CD14-positive monocyte (primary cell): ENCODE measurements around the gene ZNF423. TPM values are rescaled to one million over a fixed set of nuclear protein-coding genes. Genes with fewer than 3 reads are reported as not detected.

Experiments used
- DNase-seq, 3 donors: peaks; one replicate each; pipeline ENCODE4 v3.0.0-alpha.2; 2011 to 2022
- H2AFZ ChIP-seq: 2 replicates; pipeline ENCODE4 v1.6.0; 2012; ENCODE audit warnings: mild to moderate bottlenecking, low read depth, low read length, inconsistent platforms; ENCODE audit not compliant: insufficient read depth, poor library complexity, severe bottlenecking
- H3K27ac ChIP-seq, 2 donors: 1 replicate in 1 of 2; 2 replicates in 1 of 2; pipeline ENCODE4 v1.5.1; 2012 to 2013; ENCODE audit warnings: low read length in 2 of 2, control low read depth in 1 of 2, inconsistent platforms in 1 of 2, low read depth in 1 of 2, mild to moderate bottlenecking in 1 of 2
- H3K27me3 ChIP-seq, 2 donors: one replicate each; pipeline versions ENCODE4 v1.6.0 to v1.6.1; 2011 to 2013; ENCODE audit warnings: low read length in 2 of 2; ENCODE audit not compliant: control insufficient read depth in 2 of 2, insufficient read depth in 2 of 2
- H3K36me3 ChIP-seq, 2 donors: replicated peaks in 1 of 2; 1 replicate in 1 of 2; 2 replicates in 1 of 2; pipeline versions ENCODE4 v1.5.1 to v1.6.1; 2012 to 2013; ENCODE audit warnings: low read length in 2 of 2, control low read depth in 1 of 2, inconsistent platforms in 1 of 2, mild to moderate bottlenecking in 1 of 2; ENCODE audit not compliant: insufficient read depth in 2 of 2, control insufficient read depth in 1 of 2
- H3K4me1 ChIP-seq, 2 donors: 1 replicate in 1 of 2; 2 replicates in 1 of 2; pipeline versions ENCODE4 v1.5.1 to v1.6.1; 2012 to 2013; ENCODE audit warnings: low read length in 2 of 2, control low read depth in 1 of 2, inconsistent platforms in 1 of 2, mild to moderate bottlenecking in 1 of 2, moderate library complexity in 1 of 2; ENCODE audit not compliant: insufficient read depth in 2 of 2, control insufficient read depth in 1 of 2
- H3K4me2 ChIP-seq: replicated peaks from 2 replicates; pipeline ENCODE3; 2012; ENCODE audit warnings: low read length, moderate library complexity, mild to moderate bottlenecking; ENCODE audit not compliant: poor library complexity, severe bottlenecking; ENCODE audit errors: extremely low read depth
- H3K4me3 ChIP-seq, 3 experiments: fragments of 200-600 bp in 1 of 3; sonication (generic) in 1 of 3; replicated peaks in 1 of 3; 1 replicate in 2 of 3; 2 replicates in 1 of 3; pipeline ENCODE4 v1.5.1; 2011 to 2013; ENCODE audit warnings: low read length in 3 of 3, mild to moderate bottlenecking in 3 of 3, control low read depth in 2 of 3, low read depth in 2 of 3, inconsistent platforms in 1 of 3, moderate library complexity in 1 of 3
- H3K79me2 ChIP-seq: 2 replicates; pipeline ENCODE4 v1.6.0; 2012; ENCODE audit warnings: mild to moderate bottlenecking, control low read depth, inconsistent platforms, low read length, moderate library complexity; ENCODE audit not compliant: insufficient read depth
- H3K9ac ChIP-seq: 2 replicates; pipeline ENCODE4 v1.6.0; 2017; ENCODE audit warnings: low read length, mild to moderate bottlenecking; ENCODE audit not compliant: insufficient read depth, poor library complexity, severe bottlenecking
- H3K9me3 ChIP-seq, 2 donors: replicated peaks in 1 of 2; 1 replicate in 1 of 2; 2 replicates in 1 of 2; pipeline versions ENCODE4 v1.5.1 to v1.6.1; 2012 to 2013; ENCODE audit warnings: low read length in 2 of 2, control low read depth in 1 of 2; ENCODE audit not compliant: control insufficient read depth in 1 of 2, insufficient read depth in 1 of 2
- H4K20me1 ChIP-seq: 2 replicates; pipeline ENCODE4 v1.6.0; 2012; ENCODE audit warnings: mild to moderate bottlenecking, low read length, control low read depth, moderate library complexity; ENCODE audit not compliant: insufficient read depth
- H3K27ac Mint-ChIP-seq, 7 donors: one replicate each; pipeline ENCODE4 v1.8.0; 2020; ENCODE audit warnings: mild to moderate bottlenecking in 7 of 7, mixed read lengths in 7 of 7, moderate library complexity in 6 of 7, inconsistent platforms in 2 of 7
- H3K27me3 Mint-ChIP-seq, 3 donors: one replicate each; pipeline ENCODE4 v1.8.0; 2021 to 2022; ENCODE audit warnings: low read depth in 3 of 3, mild to moderate bottlenecking in 3 of 3, mixed read lengths in 3 of 3, moderate library complexity in 3 of 3, inconsistent platforms in 1 of 3
- H3K36me3 Mint-ChIP-seq, 2 donors: one replicate each; pipeline ENCODE4 v1.8.0; 2020; ENCODE audit warnings: mixed read lengths in 2 of 2, inconsistent platforms in 1 of 2, mild to moderate bottlenecking in 1 of 2
- H3K4me1 Mint-ChIP-seq: one replicate; pipeline ENCODE4 v1.8.0; 2020; ENCODE audit warnings: mild to moderate bottlenecking, mixed read lengths
- H3K4me3 Mint-ChIP-seq, 2 donors: one replicate each; pipeline ENCODE4 v1.8.0; 2020; ENCODE audit warnings: mild to moderate bottlenecking in 2 of 2, mixed read lengths in 2 of 2, moderate library complexity in 1 of 2
- H3K9me3 Mint-ChIP-seq, 7 donors: one replicate each; pipeline ENCODE4 v1.8.0; 2020 to 2022; ENCODE audit warnings: mixed read lengths in 7 of 7, mild to moderate bottlenecking in 6 of 7, moderate library complexity in 6 of 7, inconsistent platforms in 2 of 7
- WGBS: methylation state at CpG from one replicate; pipeline ENCODE4 v1.1.5; 2013; ENCODE audit warnings: missing lambda C conversion rate; ENCODE audit not compliant: insufficient coverage; 5-methylcytosine and 5-hydroxymethylcytosine counted together
- intact Hi-C, 2 donors: fragments of 100-400 bp; cut with micrococcal nuclease; formaldehyde crosslinking; loops; one replicate each; pipeline versions ENCODE4 v1.15.0 to v1.15.1; 2023
- polyA plus RNA-seq, 3 donors: library from polyadenylated mRNA; depleted of rRNA in 1 of 3; unstranded in 2 of 3; stranded (reverse) in 1 of 3; fragments of 300-500 nt in 2 of 3; fragments of >200 nt in 1 of 3; fragmentation: Illumina TruSeq in 2 of 3; gene quantifications; 1 replicate in 2 of 3; 2 replicates in 1 of 3; pipeline ENCODE4 v1.2.3, GENCODE V29; 2012 to 2021
- TF ChIP-seq, protein P1 (sequence below): fragments of 200-600 bp; IDR thresholded peaks from one replicate; pipeline ENCODE4 v1.8.0; 2022; ENCODE audit warnings: antibody characterized with exemption, mild to moderate bottlenecking

The ZNF423 gene
- polyA plus RNA-seq, 3 donors: not detected

DNA sequence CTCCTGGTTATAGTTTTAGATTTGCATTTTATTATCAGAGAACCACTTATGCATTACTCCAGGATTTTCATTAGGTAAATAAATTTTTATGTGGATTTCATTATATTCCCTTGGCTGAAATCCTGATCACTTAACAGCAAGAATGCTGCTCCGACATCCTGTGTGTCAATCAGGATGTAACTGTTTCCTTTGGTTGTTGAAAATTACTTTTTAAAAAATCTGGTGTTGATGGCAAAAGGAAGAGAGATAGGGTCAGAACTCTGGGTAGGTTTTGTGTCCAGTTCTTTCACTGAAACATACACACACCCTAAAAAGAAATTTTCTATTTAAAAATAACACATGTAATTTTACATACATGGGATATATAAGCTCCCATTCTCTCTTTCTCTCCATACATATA lies 30.9 kb downstream of the ZNF423 start:
- Mint-ChIP-seq H3K9me3 (no peaks in the 10 kb centered on the region), H3K27me3 (peaks cover 2 to 9% (median 3%) of the 10 kb centered on the region in 3 donors), H3K4me3 (no peak overlapping the region), H3K36me3 (no peaks in the 10 kb centered on the region), H3K4me1 (no peaks in the 10 kb centered on the region), H3K27ac (no peak overlapping the region)
- TF ChIP-seq, protein P1, sequence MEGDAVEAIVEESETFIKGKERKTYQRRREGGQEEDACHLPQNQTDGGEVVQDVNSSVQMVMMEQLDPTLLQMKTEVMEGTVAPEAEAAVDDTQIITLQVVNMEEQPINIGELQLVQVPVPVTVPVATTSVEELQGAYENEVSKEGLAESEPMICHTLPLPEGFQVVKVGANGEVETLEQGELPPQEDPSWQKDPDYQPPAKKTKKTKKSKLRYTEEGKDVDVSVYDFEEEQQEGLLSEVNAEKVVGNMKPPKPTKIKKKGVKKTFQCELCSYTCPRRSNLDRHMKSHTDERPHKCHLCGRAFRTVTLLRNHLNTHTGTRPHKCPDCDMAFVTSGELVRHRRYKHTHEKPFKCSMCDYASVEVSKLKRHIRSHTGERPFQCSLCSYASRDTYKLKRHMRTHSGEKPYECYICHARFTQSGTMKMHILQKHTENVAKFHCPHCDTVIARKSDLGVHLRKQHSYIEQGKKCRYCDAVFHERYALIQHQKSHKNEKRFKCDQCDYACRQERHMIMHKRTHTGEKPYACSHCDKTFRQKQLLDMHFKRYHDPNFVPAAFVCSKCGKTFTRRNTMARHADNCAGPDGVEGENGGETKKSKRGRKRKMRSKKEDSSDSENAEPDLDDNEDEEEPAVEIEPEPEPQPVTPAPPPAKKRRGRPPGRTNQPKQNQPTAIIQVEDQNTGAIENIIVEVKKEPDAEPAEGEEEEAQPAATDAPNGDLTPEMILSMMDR: no peak
- Histone ChIP-seq H3K36me3 (no peaks in the 10 kb centered on the region), H3K4me3 (no peak overlapping the region), H3K27ac (no peak overlapping the region), H3K9me3 (no peaks in the 10 kb centered on the region), H3K79me2 (no peaks in the 10 kb centered on the region), H3K4me2 (no peak overlapping the region), H3K4me1 (no peaks in the 10 kb centered on the region), H4K20me1 (no peaks in the 10 kb centered on the region), H3K9ac (no peak overlapping the region), H2AFZ (no peak overlapping the region), H3K27me3 (no peaks in the 10 kb centered on the region)
- WGBS: no CpG with 5 or more reads among the region's 1 CpG
- intact Hi-C loops: no loop called here
- no peak for DNase-seq

DNA sequence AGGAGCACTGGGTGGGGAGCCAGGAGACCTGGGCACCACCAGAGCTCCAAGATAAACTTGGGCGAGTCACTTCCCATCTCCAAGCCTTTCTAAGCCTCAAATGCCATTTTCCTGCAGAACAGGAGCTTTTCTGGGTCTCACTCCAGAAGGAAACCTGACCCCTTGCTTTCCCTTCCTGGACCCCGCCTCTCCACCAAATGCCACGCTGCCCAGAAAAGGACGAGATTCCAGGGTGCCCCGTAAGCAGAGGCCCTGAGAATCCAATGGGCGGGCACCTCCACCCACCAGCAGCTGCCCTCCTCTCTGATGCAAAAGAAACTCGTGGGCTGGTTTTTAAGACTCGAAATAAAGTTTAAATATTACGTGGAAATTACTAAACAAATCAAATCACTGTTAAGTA lies 31.3 kb downstream of the ZNF423 start:
- no peak for DNase-seq
- H3K27ac ChIP-seq: no peak overlapping the region
- H3K4me3 Mint-ChIP-seq: no peak overlapping the region
- TF ChIP-seq, protein P1: no peak
- no peak overlapping the region for H2AFZ ChIP-seq
- intact Hi-C loops: no loop called here
- no peaks in the 10 kb centered on the region for H3K9me3 Mint-ChIP-seq
- H3K4me1 Mint-ChIP-seq: no peaks in the 10 kb centered on the region
- H3K79me2 ChIP-seq: no peaks in the 10 kb centered on the region
- H3K9ac ChIP-seq: no peak overlapping the region
- no peak overlapping the region for H3K4me2 ChIP-seq
- H3K27me3 Mint-ChIP-seq: peaks cover 2 to 9% (median 5%) of the 10 kb centered on the region in 3 donors
- H3K36me3 Mint-ChIP-seq: no peaks in the 10 kb centered on the region
- H3K27me3 ChIP-seq: no peaks in the 10 kb centered on the region
- WGBS: 90% methylated on average over 6 of the region's 9 CpGs
- no peaks in the 10 kb centered on the region for H3K9me3 ChIP-seq
- H3K4me1 ChIP-seq: no peaks in the 10 kb centered on the region
- H4K20me1 ChIP-seq: no peaks in the 10 kb centered on the region
- no peak overlapping the region for H3K27ac Mint-ChIP-seq
- no peaks in the 10 kb centered on the region for H3K36me3 ChIP-seq
- H3K4me3 ChIP-seq: no peak overlapping the region
